ENCODE results near the gene ISCA2. TPM values are rescaled to one million over a fixed set of nuclear protein-coding genes. Genes with fewer than 3 reads are reported as not detected.

Gene ISCA2
- total and polyA plus RNA-seq, 9 of the 15 experiments (the other 6 are each of a cell fraction or from before 2014, with no cell fraction given), result 5.0 to 36.7 (median 18.1) TPM

DNA sequence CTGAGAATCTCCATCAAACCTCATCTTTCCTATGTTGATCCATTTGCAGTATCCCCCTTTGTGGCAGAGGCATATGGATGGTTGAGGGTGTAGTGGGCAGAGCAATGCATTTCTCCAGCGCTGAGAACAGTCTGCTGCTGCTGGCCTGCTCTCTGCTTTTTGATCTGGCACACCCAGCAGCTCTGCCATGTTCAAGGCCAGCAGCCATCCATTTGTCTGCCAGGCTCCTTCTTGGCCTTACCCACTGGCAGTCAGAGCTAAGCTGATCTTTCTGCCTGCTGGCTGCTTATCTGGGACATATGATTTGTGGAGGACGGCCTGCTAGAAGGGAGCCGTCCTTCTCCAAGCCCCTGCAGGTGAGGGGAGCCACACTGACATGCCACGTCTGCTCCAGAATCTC lies 17.5 kb upstream of the ISCA2 start:
- FAIRE-seq, result no peak
- WGBS (ENCODE audit: insufficient coverage, low coverage, missing lambda C conversion rate), result 11% methylated on average over 4 of the region's 4 CpGs

More for the DNA sequence above, 17.5 kb upstream of the ISCA2 start:
- TF ChIP-seq POLR2G (IDR thresholded peaks at IDR 0.05; ENCODE audit: low read depth, low read length) (no peak), ZBTB34 (CRISPR knock-in tag; IDR thresholded peaks at IDR 0.05) (no peak), SPI1 (IDR thresholded peaks at IDR 0.05; ENCODE audit: borderline replicate concordance, low read depth, low read length) (no peak), SMC3 (conservative IDR thresholded peaks at IDR 0.05; ENCODE audit: insufficient read depth, low read depth, low read length) (no peak), SNRNP70 (optimal IDR thresholded peaks at IDR 0.05; ENCODE audit: low read depth, low read length) (no peak), SMARCB1 (IDR thresholded peaks at IDR 0.05; ENCODE audit: insufficient read length, low read depth) (no peak), RFX5 (IDR thresholded peaks at IDR 0.05; ENCODE audit: low read depth, low read length) (no peak), ZNF354B (CRISPR knock-in tag; IDR thresholded peaks at IDR 0.05) (no peak), KDM5B (IDR thresholded peaks at IDR 0.05; ENCODE audit: insufficient replicate concordance, low read depth, low read length) (no peak), JUN (IDR thresholded peaks at IDR 0.05; ENCODE audit: borderline replicate concordance, low read depth, low read length) (no peak), JUN (CRISPR knock-in tag; IDR thresholded peaks at IDR 0.05; ENCODE audit: borderline replicate concordance) (no peak), CTBP1 (IDR thresholded peaks at IDR 0.05; ENCODE audit: borderline replicate concordance) (no peak), SOX6 (IDR thresholded peaks at IDR 0.05) (no peak)
- TF ChIP-seq, protein P1, sequence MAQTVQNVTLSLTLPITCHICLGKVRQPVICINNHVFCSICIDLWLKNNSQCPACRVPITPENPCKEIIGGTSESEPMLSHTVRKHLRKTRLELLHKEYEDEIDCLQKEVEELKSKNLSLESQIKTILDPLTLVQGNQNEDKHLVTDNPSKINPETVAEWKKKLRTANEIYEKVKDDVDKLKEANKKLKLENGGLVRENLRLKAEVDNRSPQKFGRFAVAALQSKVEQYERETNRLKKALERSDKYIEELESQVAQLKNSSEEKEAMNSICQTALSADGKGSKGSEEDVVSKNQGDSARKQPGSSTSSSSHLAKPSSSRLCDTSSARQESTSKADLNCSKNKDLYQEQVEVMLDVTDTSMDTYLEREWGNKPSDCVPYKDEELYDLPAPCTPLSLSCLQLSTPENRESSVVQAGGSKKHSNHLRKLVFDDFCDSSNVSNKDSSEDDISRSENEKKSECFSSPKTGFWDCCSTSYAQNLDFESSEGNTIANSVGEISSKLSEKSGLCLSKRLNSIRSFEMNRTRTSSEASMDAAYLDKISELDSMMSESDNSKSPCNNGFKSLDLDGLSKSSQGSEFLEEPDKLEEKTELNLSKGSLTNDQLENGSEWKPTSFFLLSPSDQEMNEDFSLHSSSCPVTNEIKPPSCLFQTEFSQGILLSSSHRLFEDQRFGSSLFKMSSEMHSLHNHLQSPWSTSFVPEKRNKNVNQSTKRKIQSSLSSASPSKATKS (CRISPR knock-in tag; IDR thresholded peaks at IDR 0.05), result no peak
- TF ChIP-seq, protein P2, sequence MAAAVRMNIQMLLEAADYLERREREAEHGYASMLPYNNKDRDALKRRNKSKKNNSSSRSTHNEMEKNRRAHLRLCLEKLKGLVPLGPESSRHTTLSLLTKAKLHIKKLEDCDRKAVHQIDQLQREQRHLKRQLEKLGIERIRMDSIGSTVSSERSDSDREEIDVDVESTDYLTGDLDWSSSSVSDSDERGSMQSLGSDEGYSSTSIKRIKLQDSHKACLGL (CRISPR knock-in tag; IDR thresholded peaks at IDR 0.05; ENCODE audit: borderline replicate concordance, poor library complexity, severe bottlenecking), result no peak
- intact Hi-C loops (cut with micrococcal nuclease), result no loop called here
- no peaks in the 10 kb centered on the region; a peak in 1 of 5 replicates for H3K4me1 ChIP-seq (replicated peaks in 1 of 2; ENCODE audit: control insufficient read depth in 2 of 2, insufficient read depth in 2 of 2, low read length in 2 of 2)
- no peak overlapping the region for H2AFZ ChIP-seq (ENCODE audit: low read depth, low read length)
- no peak overlapping the region for H3K4me3 ChIP-seq
- ATAC-seq, result no peak
- H3K27ac ChIP-seq (ENCODE audit: extremely low read depth, low read depth, low read length), result no peak overlapping the region
- no peaks in the 10 kb centered on the region for H3K9me1 ChIP-seq (ENCODE audit: control insufficient read depth, insufficient read depth, low read length)
- no peaks in the 10 kb centered on the region for H3K9me3 ChIP-seq (replicated peaks; ENCODE audit: control insufficient read depth, insufficient read depth, low read depth, low read length)
- no peaks in the 10 kb centered on the region for H3K79me2 ChIP-seq (ENCODE audit: control insufficient read depth, insufficient read depth, low read length)
- in situ Hi-C loops (cut with MboI), result loop anchor here (10.0 kb wide), 1 partner anchor 111 kb away; no protein-coding TSS in a partner anchor
- ChIA-PET CTCF (ENCODE audit: low intra/inter-chr PET ratio) (no interaction called here), POLR2A (interaction anchor here (0.8 kb wide), 1 partner anchor 16 kb away, joined by 4 read pairs; no protein-coding TSS in a partner anchor)
- H3K36me3 ChIP-seq (ENCODE audit: control insufficient read depth, insufficient read depth, low read length), result no peaks in the 10 kb centered on the region
- H3K27me3 ChIP-seq (ENCODE audit: control insufficient read depth in 2 of 2, insufficient read depth in 2 of 2, low read length in 2 of 2), result no peaks in the 10 kb centered on the region
- BruUV-seq (replicated peaks), result no TSS peak
- no peaks in the 10 kb centered on the region; the same call in 1 of the 2 replicates for H4K20me1 ChIP-seq (replicated peaks; ENCODE audit: control insufficient read depth, insufficient read depth, low read length)
- H3K4me2 ChIP-seq (ENCODE audit: insufficient read depth, low read length), result no peak overlapping the region
- H3K9ac ChIP-seq (ENCODE audit: insufficient read depth in 1 of 2, low read depth in 2 of 2, low read length in 2 of 2), result no peak overlapping the region
- no peak for DNase-seq (ENCODE audit: extremely low read depth in 1 of 4, low spot score in 3 of 4)

Data from K562 (cell line).